ENCODE measurements around the gene MICU1.

Gene MICU1

GRCh38 chr10:72525277-72525676 is 100.6 kb downstream of the MICU1 start:
- no peak for TF ChIP-seq CTCF (IDR thresholded peaks at IDR 0.05)

GRCh38 chr10:72524489-72524888 is 101.4 kb downstream of the MICU1 start:
- TF ChIP-seq CTCF (IDR thresholded peaks at IDR 0.05), result no peak

GRCh38 chr10:72523932-72524396 is 101.9 kb downstream of the MICU1 start:
- no peak for TF ChIP-seq CTCF (IDR thresholded peaks at IDR 0.05)

- TF ChIP-seq CTCF (IDR thresholded peaks at IDR 0.05), result no peak
Observed at GRCh38 chr10:72523062-72523461, 102.8 kb downstream of the MICU1 start.

GRCh38 chr10:72517244-72517643 is 108.6 kb downstream of the MICU1 start:
- no peak for TF ChIP-seq CTCF (IDR thresholded peaks at IDR 0.05)

- no peak for TF ChIP-seq CTCF (IDR thresholded peaks at IDR 0.05)
Observed at GRCh38 chr10:72515455-72515854, 110.4 kb downstream of the MICU1 start.

- no peak for TF ChIP-seq CTCF (IDR thresholded peaks at IDR 0.05)
Observed at GRCh38 chr10:72513910-72514309, 112.0 kb downstream of the MICU1 start.

- no peak for TF ChIP-seq CTCF (IDR thresholded peaks at IDR 0.05)
Observed at GRCh38 chr10:72511459-72511858, 114.4 kb downstream of the MICU1 start.

All from LNCAP (cell line).